Lower leg skin (tissue), 3 donors: ENCODE measurements around the gene OARD1.

Experiments
- CTCF ChIP-seq, 3 donors: fragments of 450-650 bp; IDR thresholded peaks; one replicate each; pipeline ENCODE4 v1.5.1; 2016; ENCODE audit warnings: antibody characterized with exemption in 3 of 3, mild to moderate bottlenecking in 3 of 3, moderate library complexity in 2 of 3
- POLR2A ChIP-seq, 2 donors: fragments of 450-650 bp; IDR thresholded peaks; one replicate each; pipeline ENCODE4 v1.6.1; 2016 to 2017; ENCODE audit warnings: antibody characterized with exemption in 2 of 2, mild to moderate bottlenecking in 1 of 2, moderate library complexity in 1 of 2

GRCh38 chr6:41063884-41064285, 8.3 kb downstream of the OARD1 start:
- TF ChIP-seq CTCF (IDR thresholded peaks at IDR 0.05) (no peak), POLR2A (IDR thresholded peaks at IDR 0.05) (no peak)
